CD4-positive, alpha-beta T cell treated with Interleukin-12 subunit alpha and Interleukin-12 subunit beta, for 1 hour (primary cell): ENCODE data around the gene TPST1.
"Not testable (repeated sequence)": the region's sequence is repeated elsewhere in the genome, so short reads cannot be mapped to it uniquely, and the experiment has no call there.

Experiments
- DNase-seq: peaks from one replicate; pipeline ENCODE4 v3.0.0-alpha.2; 2020

Gene TPST1

DNA sequence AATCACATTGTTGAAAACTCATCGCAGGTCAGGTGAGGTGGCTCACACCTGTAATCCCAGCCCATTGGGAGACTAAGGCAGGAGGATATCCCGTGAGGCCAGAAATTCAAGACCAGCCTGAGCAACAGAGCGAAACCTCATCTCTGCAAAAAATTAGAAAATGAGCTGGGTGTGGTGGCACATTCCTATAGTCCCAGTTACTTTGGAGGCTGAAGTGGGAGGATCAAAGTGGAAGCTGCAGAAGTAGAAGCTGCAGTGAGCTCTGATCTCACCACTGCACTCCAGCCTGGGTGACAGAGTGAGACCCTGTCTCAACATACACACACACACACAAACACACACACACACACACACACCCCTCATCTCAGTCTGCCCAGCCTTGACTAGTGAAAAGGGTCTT lies 190.9 kb downstream of the TPST1 start:
- DNase-seq, result not testable (repeated sequence)

DNA sequence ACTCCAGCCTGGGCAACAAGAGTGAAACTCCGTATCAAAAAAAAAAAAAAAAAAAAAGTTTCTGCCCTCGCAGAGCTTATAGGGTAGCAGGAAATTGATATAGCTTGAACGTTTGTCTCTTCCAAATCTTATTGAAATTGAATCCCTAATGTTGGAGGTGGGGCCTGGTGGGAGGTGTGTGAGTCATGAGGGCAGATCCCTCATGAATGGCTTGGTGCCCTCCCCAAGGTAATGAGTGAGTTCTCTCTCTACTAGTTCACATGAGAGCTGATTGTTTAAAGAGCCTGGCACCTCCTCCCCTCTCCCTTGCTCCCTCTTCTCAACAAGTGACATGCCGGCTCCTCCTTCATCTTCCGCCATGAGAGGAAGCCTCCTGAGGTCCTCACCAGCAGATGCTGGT lies 193.7 kb downstream of the TPST1 start:
- not testable (repeated sequence) for DNase-seq

DNA sequence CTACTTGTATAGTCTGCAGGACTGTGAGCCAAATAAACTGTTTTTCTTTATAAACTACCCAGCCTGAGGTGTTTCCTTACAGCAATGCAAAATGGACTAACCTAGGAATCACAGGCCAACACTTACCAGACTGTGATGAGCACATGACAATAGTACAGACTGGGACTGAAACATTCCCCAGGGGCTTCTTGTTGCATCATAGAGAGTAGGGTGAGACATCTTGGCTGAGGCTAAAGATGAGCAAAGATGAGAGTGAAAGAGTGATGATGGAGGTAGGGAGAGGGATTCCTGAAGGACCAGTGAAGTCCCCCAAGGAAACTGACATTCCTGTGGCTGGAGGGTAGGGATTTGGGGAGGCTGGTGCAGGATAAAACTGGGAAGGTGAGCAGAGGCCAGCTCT lies 194.4 kb downstream of the TPST1 start:
- DNase-seq, result no peak

DNA sequence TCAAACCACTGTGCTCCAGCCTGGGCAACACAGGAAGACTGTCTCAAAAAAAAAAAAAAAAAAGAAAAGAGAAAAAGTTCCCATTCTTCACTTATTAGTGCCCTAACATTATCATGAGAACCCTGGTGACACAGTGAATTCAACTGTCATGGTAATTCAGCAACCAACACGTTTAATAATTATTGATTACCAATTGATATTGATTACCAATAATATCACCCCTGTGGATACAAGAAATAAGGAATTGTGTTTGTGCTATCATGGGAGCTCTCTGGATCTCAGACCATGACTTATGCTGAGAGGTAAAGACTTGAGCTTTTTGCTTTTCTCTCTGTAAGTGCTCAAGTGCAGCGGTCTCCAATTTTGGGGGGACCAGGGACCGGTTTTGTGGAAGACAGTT lies 195.3 kb downstream of the TPST1 start:
- no peak for DNase-seq

DNA sequence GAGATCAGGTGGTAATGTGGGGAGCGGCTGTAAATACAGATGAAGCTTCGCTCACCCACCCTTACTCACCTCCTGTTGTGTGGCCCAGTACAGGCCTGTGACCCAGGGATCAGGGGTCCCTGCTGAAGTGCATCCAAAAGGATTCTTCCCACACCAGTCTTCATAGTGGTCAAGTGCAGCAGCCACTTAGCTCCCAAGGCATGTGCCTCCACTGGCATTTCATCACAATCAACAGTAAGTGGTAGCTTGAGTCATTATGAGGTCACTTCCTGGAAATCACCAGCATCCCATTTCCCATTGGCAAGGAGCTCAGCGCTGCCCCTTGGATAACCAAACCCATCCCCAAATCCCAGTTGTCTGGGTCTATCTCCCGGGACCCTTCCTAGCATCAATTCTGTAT lies 196.0 kb downstream of the TPST1 start:
- DNase-seq, result not testable (repeated sequence)

DNA sequence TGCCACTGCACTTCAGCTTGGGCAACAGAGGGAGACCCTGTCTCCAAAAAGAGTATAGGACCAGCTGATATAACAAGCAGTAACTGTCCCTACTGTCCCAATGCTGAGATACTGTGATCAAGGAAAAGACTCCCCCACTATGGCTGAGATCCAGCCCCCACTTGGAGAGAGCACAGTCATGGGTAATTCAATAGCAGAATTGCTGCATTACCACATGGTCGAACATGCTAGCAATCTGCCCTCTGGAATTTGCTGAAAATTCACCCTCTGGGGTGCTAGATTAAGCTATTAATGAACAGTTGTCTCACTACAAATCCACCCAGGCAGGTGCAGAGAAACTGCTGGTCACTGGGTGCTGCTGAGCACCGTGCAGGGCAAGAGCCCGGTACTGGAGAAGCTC lies 196.8 kb downstream of the TPST1 start:
- not testable (repeated sequence) for DNase-seq

DNA sequence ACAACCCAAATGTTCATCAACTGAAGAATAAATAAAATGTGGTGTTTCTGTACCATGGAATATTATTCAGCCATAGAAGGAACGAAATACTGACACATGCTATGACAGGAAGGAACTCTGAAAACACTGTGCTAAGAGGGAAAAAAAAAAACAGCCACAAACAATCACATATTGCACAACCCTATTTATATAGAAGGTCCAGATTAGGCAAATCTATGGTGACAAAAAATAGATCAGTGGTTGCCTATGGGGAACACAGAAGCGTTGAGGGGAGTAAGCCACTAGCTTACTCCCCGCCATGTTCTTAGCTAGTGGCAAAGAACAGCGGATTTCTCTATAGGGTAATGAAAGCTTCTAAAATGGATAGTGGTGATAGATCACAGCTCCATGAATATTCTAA lies 198.4 kb downstream of the TPST1 start:
- no peak for DNase-seq

DNA sequence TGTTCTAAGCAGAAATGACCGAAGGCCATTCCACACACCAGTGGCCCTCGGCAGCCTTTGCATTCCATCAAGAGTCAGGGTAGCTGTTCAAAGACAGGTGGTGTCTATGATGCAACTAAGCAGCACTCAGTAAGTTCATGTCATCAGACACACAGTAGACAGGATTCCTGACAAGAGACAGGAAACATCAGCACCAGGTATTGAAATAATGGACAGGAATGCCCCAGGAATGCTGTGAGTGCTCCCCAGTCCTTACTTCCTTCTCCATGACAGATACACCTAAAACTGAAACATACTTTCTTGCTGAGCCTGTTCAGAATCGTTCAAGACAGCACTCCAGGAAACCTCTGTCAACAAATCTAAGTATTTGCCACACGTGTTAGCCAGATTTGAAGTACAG lies 204.4 kb downstream of the TPST1 start:
- DNase-seq, result no peak
